HG03575 (cell line): ENCODE results near the gene IFITM1.
"Not testable (repeated sequence)": the region's sequence is repeated elsewhere in the genome, so short reads cannot be mapped to it uniquely, and the experiment has no call there.

Source experiments
- ATAC-seq: cut with Tn5 transposase; IDR thresholded peaks from one replicate; pipeline ENCODE4 v1.9.1; 2021; ENCODE audit not compliant: unreplicated experiment, insufficient number of reproducible peaks, low FRiP score; ENCODE audit errors: extremely low read depth

The IFITM1 gene

DNA sequence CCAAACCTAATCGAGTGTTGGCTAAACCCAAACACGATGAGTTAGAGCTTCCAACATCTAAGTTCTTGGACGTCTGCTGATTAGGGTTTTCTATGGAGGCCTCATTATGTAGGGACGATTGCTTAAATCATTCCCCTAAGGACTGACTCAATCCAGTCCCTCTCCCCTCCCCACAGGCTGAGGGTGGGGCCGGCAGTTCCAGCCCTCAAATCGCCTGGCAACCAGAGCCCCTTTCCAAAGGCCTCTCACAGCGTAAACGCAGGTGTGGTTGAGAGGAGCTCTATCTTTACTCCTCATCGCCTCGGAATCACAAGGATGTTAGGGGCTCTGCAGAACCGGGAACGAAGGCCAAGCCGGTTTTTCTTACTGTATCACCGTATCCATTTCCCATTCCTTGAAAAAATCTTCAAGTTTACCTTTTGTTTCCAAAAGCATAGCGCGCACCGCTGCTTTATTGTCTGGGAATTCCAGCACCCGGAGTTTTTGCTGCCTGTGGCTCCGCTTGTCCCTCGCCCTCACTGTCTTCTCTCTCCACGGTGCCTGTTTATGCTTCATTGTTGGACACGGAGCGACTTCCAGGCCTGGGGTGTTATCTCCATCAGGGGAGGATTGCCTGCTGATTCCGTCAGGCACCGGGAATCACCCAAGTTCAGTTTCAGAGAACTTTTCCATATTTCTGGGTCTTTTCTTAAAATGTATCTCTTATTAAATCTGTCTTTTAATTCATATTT lies 20.6 kb downstream of the IFITM1 start:
- no peak for ATAC-seq

DNA sequence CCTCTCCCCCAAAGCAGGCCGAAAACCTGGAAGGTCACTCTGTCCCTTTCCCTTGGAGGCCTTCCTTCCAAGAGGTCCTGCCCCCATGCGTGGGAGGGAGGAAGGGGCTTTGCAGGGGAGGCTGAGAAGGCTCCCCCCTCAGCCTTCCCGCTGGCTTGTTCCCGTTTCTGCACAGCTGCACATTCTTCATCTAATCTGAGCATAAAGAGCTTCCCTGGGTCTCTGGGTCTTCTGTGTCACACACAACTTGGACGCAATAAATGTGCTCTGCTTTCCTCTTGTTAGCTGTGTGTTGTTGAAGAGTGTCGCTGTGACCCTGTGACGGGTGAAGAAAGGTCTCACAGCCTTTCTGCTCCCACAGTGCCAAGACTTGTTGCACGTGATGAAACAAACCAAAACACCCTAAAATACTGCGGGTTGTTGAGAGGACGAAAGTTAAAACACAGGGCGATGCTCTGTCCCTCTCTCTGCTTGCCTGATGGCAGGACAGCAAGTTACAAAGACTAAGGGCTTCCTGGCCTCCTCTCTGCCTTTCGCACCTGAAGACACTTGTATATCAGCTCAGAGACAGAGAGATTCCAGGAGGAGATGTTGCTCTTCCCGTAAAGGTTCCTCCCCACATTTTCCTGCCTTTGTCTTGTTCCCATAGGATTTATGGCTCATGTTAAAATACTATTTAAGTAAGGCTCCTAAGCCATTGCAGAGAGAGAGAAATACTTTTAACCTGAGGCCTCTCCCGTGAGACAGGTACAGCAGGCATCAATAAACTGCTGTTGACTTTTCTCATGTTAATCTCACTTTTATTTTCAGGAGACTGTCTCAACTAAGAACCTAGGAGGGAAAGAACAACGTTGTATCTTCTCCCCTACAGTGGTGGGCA lies 22.2 kb downstream of the IFITM1 start:
- no peak for ATAC-seq

DNA sequence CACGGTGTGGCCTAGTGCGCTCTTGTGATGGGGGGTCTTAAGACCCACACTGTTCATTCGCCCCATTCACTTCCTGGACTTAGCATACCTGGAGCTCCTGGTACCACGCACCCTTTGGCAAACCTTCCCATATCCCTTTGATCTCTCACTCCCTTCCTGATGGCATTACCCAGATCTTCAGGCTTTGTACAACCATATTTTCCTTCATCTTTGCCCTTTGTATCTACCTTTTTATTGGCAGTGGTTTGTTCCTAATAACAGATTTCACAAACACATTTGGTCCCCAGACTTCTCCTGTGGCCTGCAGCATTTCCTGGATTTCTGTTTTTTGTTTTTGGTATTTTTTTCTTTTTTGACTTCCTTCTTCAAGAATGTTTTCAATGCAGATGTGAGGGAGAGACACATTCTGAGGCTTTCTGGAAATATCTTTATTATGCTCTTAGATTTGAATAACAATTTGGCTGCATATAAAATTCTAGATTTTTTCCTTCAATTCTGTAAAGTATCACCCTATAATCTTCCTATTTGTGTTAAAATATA lies 22.9 kb downstream of the IFITM1 start:
- no peak for ATAC-seq

DNA sequence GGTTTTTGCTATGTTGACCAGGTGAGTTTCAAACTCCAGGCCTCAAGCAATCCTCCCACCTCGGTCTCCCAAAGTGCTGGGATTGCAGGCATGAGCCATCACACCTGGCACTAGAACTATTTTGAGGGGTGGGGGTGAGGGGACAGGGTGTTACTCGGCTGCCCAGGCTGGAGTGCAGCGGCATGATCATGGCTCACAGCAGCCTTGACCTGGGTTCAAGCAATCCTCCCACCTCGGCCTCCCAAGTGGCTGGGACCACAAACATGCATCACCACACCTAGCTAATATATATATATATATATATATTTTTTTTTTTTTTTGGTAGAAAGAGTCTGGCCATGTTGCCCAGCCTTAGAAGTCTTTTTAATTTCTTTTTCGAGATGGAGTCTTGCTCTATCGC lies 23.9 kb downstream of the IFITM1 start:
- no peak for ATAC-seq

DNA sequence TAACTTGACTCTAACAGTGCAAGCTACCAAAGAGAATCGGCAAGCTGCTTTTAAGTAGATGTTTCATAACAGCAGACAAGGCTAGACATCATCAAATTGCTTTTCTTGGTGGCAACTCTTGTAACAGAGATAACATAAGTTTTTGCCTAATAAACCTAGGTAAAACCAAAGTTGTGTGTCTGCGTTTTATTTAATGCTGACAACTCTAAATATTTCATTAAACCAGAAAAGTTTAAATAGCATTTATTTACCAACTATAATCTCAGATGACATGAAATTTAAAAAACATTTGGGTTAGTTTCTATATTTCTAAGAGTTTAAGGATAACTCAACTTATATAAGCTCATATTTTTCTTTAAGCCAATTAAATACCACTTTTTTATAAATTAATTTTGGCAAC lies 26.1 kb downstream of the IFITM1 start:
- ATAC-seq, result no peak

DNA sequence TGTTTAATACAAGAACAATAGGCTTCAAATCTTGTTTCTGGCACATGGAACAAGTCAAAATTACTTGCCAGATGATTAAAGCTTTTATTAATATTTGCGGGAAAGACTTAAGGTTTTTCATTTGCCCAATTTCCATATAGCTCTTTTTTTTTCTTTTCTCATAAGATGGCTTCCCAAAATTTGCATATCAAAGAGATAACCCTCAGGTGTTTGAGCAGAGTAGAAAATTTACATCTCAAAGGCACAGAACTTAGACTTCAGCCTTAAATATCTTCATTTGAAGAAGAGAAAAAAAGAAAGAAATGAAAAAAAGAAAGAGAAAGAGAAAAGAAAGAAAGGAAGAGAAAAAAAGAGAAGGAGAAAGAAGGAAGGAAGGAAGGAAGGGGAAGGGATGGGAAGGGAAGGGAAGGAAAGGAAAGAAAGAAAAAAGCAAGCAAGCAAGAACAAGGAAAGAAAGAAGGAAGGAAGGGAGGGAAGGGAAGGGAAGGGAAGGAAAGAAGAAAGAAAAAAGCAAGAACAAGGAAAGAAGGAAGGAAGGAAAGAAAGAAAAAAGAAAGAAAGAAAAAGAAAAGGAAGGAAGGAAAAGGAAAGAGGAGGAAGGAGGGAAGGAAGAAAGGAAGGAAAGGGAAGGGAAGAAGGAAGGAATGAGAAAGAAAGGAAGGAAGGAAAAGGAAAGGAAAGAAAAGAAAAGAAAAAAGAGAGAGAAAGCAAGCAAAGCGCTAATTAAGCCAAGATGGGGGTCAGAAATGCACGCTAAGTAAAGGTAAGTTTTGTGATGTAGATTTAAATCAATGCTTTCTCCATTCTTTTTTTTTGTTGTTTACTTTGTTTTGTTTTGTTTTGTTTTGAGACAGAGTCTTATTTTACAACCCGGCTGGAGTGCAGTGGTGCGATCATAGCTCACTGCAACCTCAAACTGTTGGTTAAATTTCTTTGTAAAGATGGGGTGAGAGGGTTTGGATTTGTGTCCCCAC lies 27.0 kb downstream of the IFITM1 start:
- no peak for ATAC-seq

DNA sequence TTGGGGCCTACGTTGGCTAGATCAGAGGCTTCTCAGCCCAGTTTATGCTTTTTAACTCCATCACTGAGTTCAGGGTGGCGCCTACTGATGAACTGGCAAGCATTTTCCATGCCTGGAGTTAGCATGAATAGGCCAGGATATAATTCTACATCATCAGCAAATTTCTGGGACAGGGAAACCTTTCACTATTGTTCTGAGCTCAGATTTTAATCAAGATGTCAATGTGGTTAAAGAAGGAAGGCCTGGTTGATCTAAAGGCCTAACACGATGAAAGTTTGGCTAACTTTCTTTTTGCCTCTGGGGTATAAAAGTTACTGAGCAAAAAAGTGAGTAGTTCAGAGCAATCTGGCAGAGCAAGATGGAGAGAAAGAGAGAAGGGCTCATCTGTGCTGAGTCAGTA lies 28.5 kb downstream of the IFITM1 start:
- no peak for ATAC-seq

DNA sequence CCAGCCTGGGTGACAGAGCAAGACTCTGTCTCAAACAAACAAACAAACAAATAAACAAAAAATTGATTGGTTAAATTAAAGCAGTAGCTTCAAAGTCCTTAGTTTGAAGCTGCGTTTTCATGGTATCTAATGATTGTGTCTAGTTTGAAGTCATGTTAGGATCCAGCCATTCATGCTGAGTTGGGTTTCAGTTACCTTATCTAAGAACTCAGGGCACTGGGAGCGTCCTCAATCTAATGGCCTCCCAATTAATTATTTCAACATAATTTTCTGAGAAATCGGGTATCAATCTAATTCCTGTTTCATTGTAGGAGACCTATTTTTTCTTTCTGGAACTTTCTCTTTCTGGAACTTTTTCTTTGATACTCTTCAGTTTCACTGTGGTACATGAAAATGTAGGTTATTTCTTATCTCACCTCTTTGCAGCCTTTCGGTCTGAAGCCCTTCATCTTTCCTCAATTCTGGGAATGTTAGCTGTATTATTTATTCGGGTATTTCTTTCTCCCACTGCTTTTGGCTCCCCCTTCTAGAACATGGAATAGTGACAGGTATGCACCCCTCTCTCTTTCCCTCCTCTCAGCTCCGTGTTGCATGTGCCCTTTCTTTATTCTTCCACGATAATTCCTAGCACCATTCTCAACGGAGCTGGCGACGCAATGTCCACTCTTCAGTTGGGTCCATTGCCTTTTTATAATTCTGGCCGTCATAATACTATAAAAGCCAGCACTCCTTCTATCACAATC lies 31.2 kb downstream of the IFITM1 start:
- no peak for ATAC-seq

DNA sequence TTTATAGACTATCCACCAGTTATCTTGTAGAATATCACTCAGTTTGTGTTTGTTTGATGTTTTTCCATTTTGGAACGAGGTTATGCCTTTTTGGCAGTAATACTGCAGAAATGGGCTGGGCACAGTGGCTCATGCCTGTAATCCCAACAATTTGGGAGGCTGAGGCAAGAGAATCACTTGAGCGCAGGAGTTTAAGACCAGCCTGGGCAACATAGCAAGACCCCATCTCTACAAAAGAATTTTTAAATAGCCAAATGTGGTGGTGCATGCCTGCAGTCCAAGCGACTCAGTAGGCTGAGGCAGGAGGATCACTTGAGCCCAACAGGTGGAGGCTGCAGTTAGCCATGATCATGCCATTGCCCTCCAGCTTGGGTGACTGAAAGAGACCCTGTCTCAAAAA lies 32.7 kb downstream of the IFITM1 start:
- no peak for ATAC-seq

DNA sequence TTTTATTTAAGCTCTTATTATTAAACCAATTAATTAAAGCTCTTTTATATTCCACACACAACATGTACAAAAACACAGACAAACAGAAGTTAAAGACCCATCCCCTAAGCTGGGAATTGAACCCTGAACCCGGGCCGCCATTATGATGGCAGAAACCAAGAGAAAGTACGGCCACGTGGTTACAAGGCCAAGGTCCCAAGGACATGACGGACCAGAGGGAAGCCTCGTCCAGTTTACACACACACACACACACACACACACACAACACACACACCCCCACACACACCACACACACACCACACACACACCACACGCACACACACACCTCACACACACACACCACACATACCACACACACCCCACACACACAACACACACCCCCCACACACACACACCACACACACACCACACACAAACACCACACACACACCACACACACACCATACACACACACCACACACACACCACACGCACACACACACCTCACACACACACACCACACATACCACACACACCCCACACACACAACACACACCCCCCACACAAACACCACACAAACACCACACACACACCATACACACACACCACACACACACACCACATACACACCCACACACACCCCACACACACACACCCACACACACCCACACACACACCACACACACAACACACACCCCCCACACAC lies 35.6 kb downstream of the IFITM1 start:
- not testable (repeated sequence) for ATAC-seq

DNA sequence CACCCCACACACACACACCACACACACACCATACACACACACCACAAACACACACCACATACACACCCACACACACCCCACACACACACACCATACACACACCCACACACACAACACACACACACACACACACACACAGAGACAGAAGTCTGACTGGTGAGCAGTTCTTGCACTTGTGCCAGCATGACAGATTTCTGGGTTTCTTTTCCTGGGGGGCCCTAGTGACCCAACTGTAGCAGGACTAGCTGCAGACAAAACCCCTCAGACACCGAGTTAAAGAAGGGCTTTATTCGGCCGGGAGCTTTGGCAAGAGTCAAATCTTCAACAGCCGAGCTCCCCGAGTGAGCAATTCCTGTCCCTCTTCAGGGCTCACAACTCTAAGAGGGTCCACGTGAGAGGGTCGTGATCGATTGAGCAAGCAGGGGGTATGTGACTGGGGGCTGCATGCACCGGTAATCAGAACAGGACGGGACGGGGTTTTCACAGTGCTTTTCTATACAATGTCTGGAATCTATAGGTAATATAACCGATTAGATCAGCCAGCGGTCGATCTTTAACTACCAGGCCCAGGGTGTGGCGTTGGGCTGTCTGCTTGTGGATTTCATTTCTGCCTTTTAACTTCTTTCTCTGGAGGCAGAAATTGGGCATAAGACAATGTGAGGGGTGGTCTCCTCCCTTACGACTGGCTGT lies 36.3 kb downstream of the IFITM1 start:
- not testable (repeated sequence) for ATAC-seq

DNA sequence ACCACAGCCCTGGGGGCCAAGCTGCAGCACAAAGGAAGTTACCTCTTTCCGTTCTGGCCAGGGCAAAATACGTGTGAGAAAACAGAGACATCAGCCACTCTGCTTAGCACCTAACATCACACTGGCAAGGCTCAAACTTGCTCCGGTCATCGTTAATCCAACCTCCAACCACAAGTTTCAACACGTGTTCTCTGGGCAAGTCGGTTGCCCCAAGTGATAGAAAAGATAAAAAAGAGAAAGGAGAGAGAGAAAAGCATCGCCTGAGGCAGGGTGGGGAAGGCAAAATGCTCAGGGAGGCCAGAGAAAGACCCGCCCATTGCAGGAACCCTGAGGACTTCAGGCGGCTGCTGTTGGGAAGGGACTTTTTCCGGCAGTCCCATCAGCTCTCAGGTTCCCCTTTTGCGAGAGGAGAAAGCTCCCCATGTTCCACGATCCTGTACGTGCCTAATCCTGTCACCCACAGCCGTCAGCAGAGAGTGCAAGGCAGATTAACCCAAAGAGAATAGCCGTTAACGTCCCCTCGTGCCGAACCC lies 36.9 kb downstream of the IFITM1 start:
- no peak for ATAC-seq

DNA sequence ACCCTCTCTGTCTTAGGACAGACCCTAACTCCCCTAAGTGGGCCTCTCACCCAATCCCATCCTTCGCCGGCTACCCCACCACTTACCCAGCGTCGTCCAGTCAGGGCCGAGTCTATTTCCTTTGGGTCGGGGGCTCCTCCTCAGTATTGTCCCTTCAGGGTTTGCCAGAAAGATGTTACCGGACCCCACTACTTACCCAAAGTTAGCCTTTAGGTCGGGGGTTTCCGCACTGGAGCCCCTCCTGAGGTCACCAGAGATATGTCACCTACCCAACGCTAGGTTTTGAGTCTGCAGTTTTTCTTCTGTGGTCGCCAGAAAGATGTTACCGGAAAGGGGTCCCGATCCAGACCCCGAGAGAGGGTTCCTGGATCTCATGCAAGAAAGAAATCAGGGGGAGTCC lies 37.6 kb downstream of the IFITM1 start:
- no peak for ATAC-seq

DNA sequence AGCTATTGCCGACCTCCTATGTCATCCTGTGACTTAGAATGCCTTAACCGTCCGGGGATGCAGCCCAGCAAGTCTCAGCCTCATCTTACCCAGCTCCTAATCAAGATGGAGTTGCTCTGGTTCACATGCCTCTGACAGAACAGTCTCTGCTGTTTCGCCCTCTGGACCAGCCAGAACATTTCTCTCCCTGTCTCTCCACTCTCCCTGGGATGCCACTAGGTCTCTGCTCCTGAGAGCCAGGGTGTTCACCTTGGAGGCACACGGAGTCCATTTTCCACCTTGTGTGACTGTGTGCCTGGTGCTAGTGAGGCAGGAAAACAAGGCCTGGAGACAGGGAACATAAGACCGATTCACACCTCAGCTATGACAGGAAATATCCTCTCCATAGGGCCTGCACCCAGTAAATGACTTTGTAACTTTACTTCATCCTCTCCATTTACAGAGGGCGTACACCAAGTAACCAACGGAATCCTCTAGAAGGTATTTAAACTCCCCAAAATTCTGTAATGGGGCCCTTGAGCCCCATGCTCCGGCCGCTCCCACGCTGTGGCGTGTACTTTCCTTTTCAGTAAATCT lies 38.7 kb downstream of the IFITM1 start:
- no peak for ATAC-seq

DNA sequence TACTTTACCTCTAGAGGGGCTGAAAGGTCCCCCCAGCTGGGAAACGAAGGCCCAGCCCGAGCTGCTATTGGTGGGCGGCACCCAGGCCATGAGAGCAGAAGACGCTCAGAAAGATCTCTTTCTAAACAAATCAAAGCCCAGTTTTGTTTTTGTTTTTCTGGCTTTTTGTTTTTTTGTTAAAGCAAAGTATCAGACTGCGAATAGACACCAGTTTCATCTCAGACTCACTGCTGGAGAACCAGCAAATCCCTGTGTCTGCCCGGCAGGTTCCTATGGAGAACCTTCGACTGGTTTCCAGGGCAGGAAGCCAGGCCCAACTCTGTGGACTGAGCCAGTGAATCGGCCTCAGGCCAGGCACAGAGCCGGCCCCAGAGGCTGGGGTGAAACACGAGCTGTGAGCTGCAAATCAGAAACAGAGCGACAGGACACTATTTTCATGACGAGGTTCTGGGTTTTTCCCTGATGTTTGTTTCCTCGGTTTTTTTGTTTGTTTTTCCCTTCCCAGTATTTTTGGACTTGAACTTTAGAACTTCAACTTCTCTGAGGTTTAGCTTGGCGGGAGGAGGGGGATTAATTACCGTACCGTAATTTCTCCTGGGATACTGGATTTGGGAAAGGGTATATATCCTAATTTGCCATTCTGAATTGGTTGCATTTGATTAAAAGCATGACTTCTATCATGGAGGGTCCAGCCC lies 39.5 kb downstream of the IFITM1 start:
- no peak for ATAC-seq
